ENCODE results near the gene BCKDHA.

BCKDHA gene

DNA sequence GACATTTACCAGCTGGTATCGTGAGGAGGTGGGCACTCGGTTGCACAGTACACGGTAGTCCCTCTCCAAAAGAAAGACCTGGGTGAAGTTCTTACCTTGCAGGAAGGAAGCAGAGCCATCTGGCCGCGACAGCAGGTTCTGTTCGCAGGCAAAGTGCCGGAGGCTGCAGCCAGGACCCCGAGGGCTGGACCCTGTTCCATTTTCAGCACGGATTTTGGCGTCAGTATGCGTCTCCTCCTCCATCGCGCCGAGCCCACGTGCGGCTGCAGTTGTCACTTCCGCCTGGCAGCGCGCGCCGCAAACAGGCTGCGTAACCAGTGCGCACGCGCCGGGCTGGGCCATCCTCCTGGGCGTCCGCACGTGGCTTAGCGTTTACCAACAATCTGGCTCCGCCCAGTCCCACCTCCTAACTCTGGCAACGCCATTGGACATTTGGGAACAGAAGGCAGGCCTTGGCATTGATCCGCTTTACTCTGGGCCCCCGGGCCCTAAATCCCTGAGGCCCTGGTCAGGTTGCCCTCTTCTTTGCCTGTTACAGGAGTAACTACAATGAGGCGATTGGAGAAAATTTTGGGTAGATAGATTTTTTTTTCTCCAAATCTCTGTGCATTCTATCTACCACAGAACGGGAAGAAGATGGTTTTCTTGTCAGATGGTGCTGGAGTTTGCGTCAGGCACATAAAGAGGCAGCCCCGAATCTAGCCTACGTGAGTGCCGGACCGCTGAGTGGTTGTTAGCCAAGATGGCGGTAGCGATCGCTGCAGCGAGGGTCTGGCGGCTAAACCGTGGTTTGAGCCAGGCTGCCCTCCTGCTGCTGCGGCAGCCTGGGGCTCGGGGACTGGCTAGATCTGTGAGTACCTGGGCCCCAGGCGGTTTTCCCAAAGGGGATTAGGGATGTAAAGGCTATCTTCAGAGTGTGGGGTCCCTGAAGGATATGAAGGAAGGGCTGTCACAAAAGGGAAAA, at the start of gene BCKDHA, which contains the start of gene EXOSC5:
TSS of gene BCKDHA (plus strand) at position 733 of the 964 bp plus-strand sequence. CDS start at position 743, 10 bp downstream.
TSS of gene EXOSC5 (minus strand) at position 274 of the 964 bp plus-strand sequence. CDS start at position 243, 31 bp downstream.
- peak; percentile 94 to 100 (median 97) for DNase-seq (ENCODE audit: low read depth in 3 of 3, low spot score in 1 of 3)

- no peak for DNase-seq (ENCODE audit: low read depth in 3 of 3, low spot score in 1 of 3)
These were observed 46.8 kb upstream of the BCKDHA start for GRCh38 chr19:41350735-41351338.

GRCh38 chr19:41351339-41352245, 46.0 kb upstream of the BCKDHA start:
- DNase-seq (ENCODE audit: low read depth in 3 of 3, low spot score in 1 of 3) = peak; percentile 57 to 69 (median 59)

- DNase-seq (ENCODE audit: low read depth in 3 of 3, low spot score in 1 of 3) = no peak
These were observed 45.4 kb upstream of the BCKDHA start for GRCh38 chr19:41352279-41352608.

GRCh38 chr19:41352609-41353465, 44.8 kb upstream of the BCKDHA start:
- peak in 2 of 3 donors; percentile 63 to 77 for DNase-seq (ENCODE audit: low read depth in 3 of 3, low spot score in 1 of 3)

DNA sequence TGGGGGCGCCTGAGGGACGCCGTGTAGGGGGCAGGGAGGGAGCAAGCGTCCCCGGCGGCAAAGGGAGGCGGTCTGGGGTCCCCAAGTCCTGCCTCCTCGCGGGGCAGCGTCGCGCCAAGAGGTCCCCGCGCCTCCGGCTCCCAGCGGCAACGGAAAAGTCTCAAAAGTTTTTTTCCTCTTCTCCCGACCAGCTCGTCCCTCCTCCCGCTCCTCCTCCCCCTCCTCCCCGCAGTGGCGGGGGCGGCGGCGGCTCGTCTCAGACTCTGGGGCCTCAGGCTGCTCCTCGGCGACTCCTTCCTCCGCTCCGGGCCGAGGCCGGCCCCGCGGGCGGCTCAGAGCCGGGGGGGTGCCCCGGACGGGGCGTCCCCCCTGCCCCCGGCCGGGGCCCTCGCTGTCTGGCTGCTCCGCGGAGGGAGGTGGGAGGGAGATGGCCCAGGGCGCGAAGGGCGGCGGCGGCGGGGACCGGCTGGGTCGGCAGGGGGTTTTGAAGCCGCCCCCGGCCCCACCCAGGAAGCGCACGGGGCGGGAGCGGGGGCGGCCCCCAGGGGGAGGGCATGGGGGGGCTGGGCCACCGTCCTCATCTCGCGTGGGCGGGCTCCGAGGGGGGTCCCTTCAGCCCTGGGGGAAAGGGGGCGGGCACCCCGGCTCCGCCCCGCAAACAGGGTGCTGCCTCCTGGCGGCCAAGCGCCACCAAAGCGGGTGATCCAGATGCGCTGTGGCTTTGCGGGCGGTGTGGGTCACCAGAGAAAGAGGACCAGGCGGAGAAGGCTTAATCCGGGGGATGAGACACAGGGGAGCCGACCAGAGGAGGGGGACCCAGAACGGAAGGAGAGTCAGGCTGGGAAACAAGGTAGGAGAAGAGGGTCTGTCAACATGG, 43.9 kb upstream of the BCKDHA start, which contains the start of gene TGFB1:
TSS of gene TGFB1 (minus strand) at position 457 of the 877 bp plus-strand sequence. CDS start 878 bp downstream, outside the sequence.
- peak; percentile 88 to 91 (median 90) for DNase-seq (ENCODE audit: low read depth in 3 of 3, low spot score in 1 of 3)

DNA sequence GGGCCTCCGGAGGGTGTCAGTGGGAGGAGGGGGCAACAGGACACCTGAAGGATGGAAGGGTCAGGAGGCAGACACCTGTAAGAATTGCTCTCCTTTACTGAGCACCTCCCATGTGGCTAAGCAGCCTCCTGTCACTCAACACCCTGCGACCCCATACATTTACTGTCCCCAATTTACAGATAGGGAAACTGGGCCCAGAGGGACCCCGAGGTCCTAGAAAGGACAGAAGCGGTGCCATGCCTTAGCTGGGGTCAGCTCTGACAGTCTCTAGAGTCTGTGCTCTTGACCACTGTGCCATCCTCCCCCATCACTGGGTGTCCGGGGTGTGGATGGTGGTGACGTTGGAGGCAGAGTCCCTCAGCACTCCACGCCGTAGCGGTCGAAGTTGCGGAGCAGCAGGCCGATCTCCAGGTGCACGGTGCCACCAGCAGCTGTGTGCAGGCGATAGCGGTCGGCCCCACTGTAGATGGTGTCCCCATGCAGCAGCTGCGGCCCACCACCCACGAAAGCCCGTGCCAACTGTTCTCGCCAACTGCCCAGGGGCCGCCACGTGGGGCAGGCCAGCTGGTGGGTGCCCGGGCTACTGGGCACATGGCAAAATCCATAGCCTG, 43.2 kb upstream of the BCKDHA start:
- DNase-seq (ENCODE audit: low read depth in 3 of 3, low spot score in 1 of 3) = no peak

GRCh38 chr19:41355035-41355434, 42.6 kb upstream of the BCKDHA start:
- DNase-seq (ENCODE audit: low read depth in 3 of 3, low spot score in 1 of 3) = no peak

GRCh38 chr19:41355802-41356201, 41.8 kb upstream of the BCKDHA start:
- no peak for DNase-seq (ENCODE audit: low read depth in 3 of 3, low spot score in 1 of 3)

DNA sequence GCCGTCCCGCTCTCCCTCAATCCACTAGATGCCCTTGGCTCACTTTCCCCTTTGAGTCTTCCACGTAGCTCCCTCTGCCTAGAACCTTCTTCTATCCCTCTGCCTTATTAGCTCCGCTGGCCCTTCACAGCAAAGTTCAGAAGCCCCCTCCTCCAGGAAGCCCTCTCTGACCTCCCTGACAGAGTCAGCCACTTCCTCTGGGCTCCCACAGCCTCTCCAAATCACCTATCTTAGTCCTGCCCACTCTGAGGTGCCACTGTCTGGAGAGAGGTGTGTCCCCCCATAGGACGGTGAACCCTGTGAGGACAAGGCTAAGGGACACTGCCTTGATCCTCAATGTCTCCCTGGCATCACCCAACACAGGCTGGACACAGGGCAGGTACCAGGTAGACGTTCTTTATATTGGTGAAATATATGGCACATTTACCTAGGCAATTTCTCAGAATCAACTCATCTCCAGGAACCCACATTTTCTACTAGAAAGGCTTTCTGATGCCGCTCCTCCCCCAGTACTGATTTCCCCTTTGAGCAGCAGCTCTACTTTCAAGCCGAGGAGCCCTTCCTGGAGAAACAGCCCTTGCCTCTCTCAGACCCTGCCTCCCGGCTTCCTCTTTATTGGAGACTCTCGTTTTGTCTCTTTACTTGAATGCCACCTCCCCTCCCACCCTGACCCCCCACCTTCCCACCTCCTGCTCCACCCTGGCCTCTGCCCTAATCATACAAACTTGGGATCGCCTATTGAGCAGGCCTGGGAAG, 40.5 kb upstream of the BCKDHA start:
- no peak for DNase-seq (ENCODE audit: low read depth in 3 of 3, low spot score in 1 of 3)

GRCh38 chr19:41357746-41358145, 39.9 kb upstream of the BCKDHA start:
- no peak for DNase-seq (ENCODE audit: low read depth in 3 of 3, low spot score in 1 of 3)

DNA sequence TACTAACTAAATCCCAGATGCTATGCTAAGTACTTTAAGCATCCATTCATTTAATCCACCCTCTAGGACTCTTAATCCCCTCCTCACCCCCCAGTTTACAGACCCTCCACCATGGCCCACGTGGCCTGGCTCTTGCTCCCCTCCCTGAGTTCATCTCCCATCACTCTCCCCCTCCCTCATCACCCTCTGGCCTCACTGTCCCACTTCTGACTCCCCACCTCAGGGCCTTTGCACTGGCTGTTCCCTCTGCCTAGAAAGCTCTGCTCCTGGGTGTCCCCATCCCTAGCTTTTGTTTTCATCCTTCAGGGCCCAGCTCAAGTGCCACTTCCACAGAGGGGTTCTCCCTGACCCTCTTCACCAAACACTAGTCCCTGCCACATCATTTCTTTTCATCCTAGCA, 37.9 kb upstream of the BCKDHA start:
- no peak for DNase-seq (ENCODE audit: low read depth in 3 of 3, low spot score in 1 of 3)

DNA sequence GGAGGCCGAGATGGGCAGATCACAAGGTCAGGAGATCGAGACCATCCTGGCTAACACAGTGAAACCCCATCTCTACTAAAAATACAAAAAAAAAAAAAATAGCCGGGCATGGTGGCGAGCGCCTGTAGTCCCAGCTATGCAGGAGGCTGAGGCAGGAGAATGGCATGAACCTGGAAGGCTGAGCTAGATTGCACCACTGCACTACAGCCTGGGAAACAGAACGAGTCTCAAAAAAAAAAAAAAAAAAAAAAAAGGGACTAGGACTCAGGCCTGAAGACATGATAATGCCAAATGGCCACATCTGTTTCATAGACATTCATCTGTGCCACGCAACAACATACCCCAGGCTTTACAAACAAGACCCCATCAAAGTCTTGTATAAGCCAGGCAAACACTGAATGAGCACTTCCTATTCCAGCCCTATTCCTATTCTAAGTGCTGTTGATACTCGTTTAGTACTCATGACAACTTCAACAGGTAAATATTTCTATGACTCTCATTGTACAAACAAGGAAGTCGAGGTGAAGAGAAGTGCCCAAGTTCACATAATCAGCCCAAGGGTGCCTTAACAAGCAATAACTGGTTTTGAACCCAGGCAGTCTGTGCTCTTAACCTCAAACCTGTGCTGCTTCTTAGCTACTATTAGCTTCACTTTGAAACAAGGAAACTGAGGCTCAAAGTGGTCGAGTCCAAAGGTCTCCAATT, 35.3 kb upstream of the BCKDHA start:
- no peak for DNase-seq (ENCODE audit: low read depth in 3 of 3, low spot score in 1 of 3)

GRCh38 chr19:41363371-41363752, 34.3 kb upstream of the BCKDHA start:
- no peak for DNase-seq (ENCODE audit: low read depth in 3 of 3, low spot score in 1 of 3)

DNA sequence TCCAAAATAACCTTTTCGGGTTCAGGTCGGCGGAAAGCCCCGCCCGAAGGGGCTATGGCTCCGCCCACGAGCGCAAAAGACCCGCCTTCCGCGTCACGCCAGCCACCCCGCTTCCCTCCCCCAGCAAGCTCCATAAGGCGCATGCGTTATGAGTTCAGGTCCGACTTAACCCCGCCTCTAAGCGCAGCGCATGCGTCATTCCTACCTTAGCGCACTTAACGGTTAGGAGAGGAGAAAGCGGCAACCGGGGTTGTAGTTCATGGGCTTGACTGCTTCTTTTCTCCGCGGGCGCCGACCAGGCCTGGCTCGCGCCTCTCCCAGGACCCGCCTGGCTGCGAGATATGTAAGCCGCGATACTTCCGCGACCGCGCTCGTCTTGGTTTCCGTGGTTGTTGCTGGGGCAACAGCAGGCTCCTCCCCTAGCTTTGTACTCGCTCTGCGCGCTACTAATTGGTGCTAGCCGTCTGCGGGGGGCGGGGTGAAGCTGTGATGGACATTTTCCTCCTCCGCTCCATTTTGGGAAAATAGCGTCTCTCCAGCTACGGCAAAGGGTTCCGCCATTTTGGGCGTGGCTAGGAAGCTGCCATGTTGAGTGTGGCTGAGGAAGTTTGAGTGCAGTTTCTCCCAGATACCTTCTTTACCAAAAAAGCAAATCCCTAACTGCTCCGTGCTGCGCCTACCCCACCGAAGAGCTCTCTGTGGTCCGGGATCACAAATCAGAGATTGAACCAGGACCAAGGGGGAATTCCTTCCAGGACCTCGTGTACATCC, 33.7 kb upstream of the BCKDHA start, which contains the start of gene B9D2:
TSS of gene B9D2 (minus strand) at position 397 of the 771 bp plus-strand sequence. CDS start 630 bp downstream, outside the sequence.
- peak; percentile 92 to 96 (median 96) for DNase-seq (ENCODE audit: low read depth in 3 of 3, low spot score in 1 of 3)

All from stimulated activated CD4-positive, alpha-beta T cell treated with anti-CD3 and anti-CD28 coated beads, TNF-alpha, amount 100 ng/mL, for 1 hour (primary cell).